Right atrium auricular region (tissue), 2 donors: ENCODE results near the gene PNPT1. TPM values are rescaled to one million over a fixed set of nuclear protein-coding genes. Genes with fewer than 3 reads are reported as not detected.
"Not testable (repeated sequence)": the region's sequence is repeated elsewhere in the genome, so short reads cannot be mapped to it uniquely, and the experiment has no call there.

Source experiments
- DNase-seq: peaks from one replicate; pipeline ENCODE4 v3.0.0-alpha.2; 2019; ENCODE audit warnings: low spot score
- H3K27ac ChIP-seq, 2 donors: fragments of 200-600 bp; sonication (generic); 1 replicate in 1 of 2; 2 replicates in 1 of 2; pipeline ENCODE4 v1.5.1; 2016 to 2019
- H3K27me3 ChIP-seq, 2 donors: fragments of 200-600 bp; sonication (generic); one replicate each; pipeline versions ENCODE4 v1.5.1 to v1.6.0; 2017 to 2019
- H3K36me3 ChIP-seq: fragments of 200-600 bp; sonication (generic); one replicate; pipeline ENCODE4 v1.5.1; 2016
- H3K4me1 ChIP-seq, 2 donors: fragments of 200-600 bp; sonication (generic); one replicate each; pipeline versions ENCODE4 v1.5.1 to v1.6.0; 2017 to 2019
- H3K4me3 ChIP-seq, 2 donors: fragments of 200-600 bp; sonication (generic); 1 replicate in 1 of 2; 2 replicates in 1 of 2; pipeline ENCODE4 v1.5.1; 2017 to 2019; ENCODE audit warnings: mild to moderate bottlenecking in 1 of 2, moderate library complexity in 1 of 2
- H3K9me3 ChIP-seq, 2 donors: fragments of 200-600 bp; sonication (generic); one replicate each; pipeline ENCODE4 v1.5.1; 2019
- total RNA-seq, 2 donors: library from RNA; depleted of rRNA; stranded (reverse); fragments of >200 nt; gene quantifications; one replicate each; pipeline ENCODE4 v1.1.0, GENCODE V29; 2016
- TF ChIP-seq, protein P1 (sequence below), 2 donors: fragments of 200-600 bp; sonication (generic); IDR thresholded peaks; one replicate each; pipeline ENCODE4 v1.5.1; 2019; ENCODE audit warnings: antibody characterized with exemption in 2 of 2

The PNPT1 gene
- total RNA-seq, 2 donors from 2014 or later: 8.1 to 11.9 TPM

DNA sequence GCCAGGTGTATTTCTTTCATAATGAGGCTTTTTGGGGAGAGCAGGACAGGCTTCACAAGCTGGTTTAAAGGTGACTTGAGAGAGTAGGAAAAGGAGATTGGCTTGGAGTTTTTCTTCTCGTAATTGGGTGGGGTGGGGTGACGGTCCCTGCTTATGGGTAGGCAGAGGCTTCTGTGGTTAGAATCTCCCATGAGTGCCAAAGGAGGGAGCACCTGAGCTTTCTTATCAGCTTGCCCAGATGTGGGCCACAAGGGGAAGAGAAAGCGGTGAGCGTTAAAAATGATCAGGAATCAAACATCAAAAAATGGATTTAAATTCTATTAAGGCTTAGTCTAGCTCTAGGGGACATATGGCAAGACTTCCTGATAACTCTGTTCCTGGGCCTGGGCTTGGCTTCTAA is 9.7 kb upstream of the PNPT1 start:
- H3K9me3 ChIP-seq: no peaks in the 10 kb centered on the region
- TF ChIP-seq, protein P1, sequence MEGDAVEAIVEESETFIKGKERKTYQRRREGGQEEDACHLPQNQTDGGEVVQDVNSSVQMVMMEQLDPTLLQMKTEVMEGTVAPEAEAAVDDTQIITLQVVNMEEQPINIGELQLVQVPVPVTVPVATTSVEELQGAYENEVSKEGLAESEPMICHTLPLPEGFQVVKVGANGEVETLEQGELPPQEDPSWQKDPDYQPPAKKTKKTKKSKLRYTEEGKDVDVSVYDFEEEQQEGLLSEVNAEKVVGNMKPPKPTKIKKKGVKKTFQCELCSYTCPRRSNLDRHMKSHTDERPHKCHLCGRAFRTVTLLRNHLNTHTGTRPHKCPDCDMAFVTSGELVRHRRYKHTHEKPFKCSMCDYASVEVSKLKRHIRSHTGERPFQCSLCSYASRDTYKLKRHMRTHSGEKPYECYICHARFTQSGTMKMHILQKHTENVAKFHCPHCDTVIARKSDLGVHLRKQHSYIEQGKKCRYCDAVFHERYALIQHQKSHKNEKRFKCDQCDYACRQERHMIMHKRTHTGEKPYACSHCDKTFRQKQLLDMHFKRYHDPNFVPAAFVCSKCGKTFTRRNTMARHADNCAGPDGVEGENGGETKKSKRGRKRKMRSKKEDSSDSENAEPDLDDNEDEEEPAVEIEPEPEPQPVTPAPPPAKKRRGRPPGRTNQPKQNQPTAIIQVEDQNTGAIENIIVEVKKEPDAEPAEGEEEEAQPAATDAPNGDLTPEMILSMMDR (IDR thresholded peaks at IDR 0.05): no peak
- no peaks in the 10 kb centered on the region for H3K36me3 ChIP-seq
- H3K4me3 ChIP-seq: no peak overlapping the region
- no peaks in the 10 kb centered on the region for H3K4me1 ChIP-seq
- DNase-seq: no peak
- no peak overlapping the region for H3K27ac ChIP-seq
- no peaks in the 10 kb centered on the region for H3K27me3 ChIP-seq

DNA sequence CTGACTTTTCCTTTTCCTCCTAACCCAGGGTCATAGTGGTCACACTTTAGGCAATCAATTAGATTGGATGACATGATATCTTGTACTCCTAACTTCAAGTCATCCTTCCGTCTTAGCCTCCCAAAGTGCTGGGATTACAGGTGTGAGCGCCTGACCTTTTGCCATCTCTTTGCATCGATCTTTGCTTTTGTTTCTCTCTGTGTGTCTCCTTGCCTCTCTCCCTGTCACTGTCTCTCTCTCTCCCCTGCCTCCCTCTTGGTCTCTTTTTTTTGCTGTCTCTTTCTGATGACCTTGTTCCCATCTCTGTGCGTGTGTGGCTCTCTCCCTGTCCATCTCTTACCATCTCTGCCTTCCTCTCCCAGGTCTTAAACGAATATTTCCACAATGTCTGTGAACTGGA is 904 bp downstream of the PNPT1 start:
- H3K36me3 ChIP-seq, H3K27ac ChIP-seq, DNase-seq: not testable (repeated sequence)

DNA sequence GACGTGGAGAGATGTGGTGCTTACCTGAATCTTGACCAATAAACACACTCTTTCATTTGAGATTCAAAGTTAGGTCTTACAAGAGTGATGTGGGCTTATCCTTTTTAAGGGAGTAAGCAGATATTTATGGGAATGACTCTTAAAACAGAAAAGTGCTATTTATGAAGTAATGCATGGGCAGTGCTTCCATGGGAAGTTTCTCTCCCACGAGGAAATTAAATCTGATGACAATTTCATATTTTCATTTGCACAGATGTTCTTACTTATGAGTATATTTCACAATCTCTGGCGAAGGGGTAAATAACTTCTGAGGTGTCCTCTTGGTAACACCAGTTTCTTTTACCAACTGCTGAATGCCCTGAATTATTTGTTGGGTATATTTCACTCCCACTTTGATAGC is 21.0 kb downstream of the PNPT1 start:
- Histone ChIP-seq H3K27ac (no peak overlapping the region), H3K27me3 (no peaks in the 10 kb centered on the region), H3K4me1 (no peaks in the 10 kb centered on the region), H3K36me3 (peaks cover 8% of the 10 kb centered on the region), H3K4me3 (no peak overlapping the region), H3K9me3 (no peaks in the 10 kb centered on the region)
- TF ChIP-seq, protein P1 (IDR thresholded peaks at IDR 0.05): no peak
- DNase-seq: no peak

More for the DNA sequence above, 904 bp downstream of the PNPT1 start:
- H3K4me1 ChIP-seq, H3K9me3 ChIP-seq, H3K27me3 ChIP-seq: not testable (repeated sequence)
- peak overlapping the region; percentile 66 to 83 for H3K4me3 ChIP-seq

DNA sequence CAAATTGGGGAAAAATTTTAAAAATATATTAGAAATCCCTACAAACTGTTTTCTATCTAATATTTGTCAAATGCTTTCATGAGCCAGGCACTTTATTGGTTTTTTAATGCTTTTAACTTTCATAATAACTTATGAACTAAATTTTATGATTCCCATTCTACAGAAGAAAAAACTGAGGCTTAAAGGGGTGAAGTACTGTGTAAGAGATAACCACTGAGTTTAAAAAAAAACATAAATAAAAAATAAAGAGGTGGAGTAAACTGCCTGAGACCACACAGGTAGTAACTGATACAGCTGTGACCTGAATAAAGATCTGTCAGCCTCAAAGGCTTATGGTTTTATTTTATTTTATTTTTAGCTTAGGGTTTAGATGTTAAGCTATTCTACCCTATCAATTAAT is 24.7 kb downstream of the PNPT1 start:
- Histone ChIP-seq H3K9me3 (no peaks in the 10 kb centered on the region), H3K4me1 (no peaks in the 10 kb centered on the region), H3K36me3 (peaks cover 23% of the 10 kb centered on the region), H3K27me3 (no peaks in the 10 kb centered on the region), H3K27ac (no peak overlapping the region), H3K4me3 (no peak overlapping the region)
- TF ChIP-seq, protein P1 (IDR thresholded peaks at IDR 0.05): no peak
- DNase-seq: no peak

DNA sequence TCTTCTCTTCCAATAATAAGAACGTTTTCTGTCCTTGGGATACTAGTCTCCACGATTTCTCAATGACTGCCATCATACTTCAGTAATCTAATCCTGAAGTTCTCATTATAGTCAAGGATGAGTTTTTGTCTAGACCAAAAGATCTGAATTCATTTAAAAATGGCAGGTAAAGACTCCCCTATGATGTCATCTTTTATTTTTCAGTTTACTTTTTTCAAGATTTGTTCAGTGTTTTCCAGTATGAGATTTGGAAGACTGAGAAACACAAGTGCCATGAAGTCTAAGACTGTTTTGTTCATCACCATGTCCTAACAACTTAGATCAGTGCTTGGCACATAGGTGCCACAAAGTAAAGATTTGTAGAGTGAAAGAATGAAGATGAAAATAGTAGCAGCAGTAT is 40.4 kb downstream of the PNPT1 start:
- no peak overlapping the region for H3K4me3 ChIP-seq
- TF ChIP-seq, protein P1 (IDR thresholded peaks at IDR 0.05): no peak
- no peaks in the 10 kb centered on the region for H3K4me1 ChIP-seq
- H3K27ac ChIP-seq: no peak overlapping the region
- no peaks in the 10 kb centered on the region for H3K9me3 ChIP-seq
- no peak for DNase-seq
- H3K27me3 ChIP-seq: no peaks in the 10 kb centered on the region
- peaks cover 37% of the 10 kb centered on the region for H3K36me3 ChIP-seq

DNA sequence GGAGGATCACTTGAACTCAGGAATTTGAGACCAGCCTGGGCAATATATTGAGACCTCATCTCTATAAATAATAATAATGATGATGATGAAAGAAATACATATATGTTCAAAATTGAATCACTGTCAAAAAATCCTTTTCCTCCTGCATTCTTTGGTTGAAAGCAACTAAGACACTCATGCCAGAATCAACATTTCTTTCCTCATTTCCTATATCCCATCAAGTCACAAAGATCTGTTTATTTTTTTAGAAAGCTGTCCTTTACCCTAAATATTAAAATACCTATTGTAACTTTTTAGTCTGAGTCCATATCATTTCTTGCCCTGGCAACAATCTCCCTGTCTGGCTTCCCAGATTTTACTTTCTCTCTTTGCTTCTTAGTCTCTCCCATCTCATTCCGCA is 44.4 kb downstream of the PNPT1 start:
- peaks cover 28% of the 10 kb centered on the region for H3K36me3 ChIP-seq
- no peak for DNase-seq
- no peaks in the 10 kb centered on the region for H3K9me3 ChIP-seq
- H3K27ac ChIP-seq: no peak overlapping the region
- H3K4me3 ChIP-seq: no peak overlapping the region
- TF ChIP-seq, protein P1 (IDR thresholded peaks at IDR 0.05): no peak
- H3K4me1 ChIP-seq: no peaks in the 10 kb centered on the region
- H3K27me3 ChIP-seq: no peaks in the 10 kb centered on the region
